Bronchial epithelial cell (primary cell): ENCODE results near the gene FHIT. TPM values are rescaled to one million over a fixed set of nuclear protein-coding genes. Genes with fewer than 3 reads are reported as not detected.

Experiments used
- DNase-seq: peaks from one replicate; pipeline ENCODE4 v3.0.0-alpha.2; 2010; ENCODE audit warnings: low read depth
- FAIRE-seq: peaks from 2 replicates; lab custom pipeline; 2011; peaks lifted over from hg19 to GRCh38; lab: Jason Lieb, UNC
- H3K27me3 ChIP-seq: 2 replicates; pipeline ENCODE4 v1.5.1; 2011; ENCODE audit warnings: low read length; ENCODE audit not compliant: control insufficient read depth, insufficient read depth
- H3K36me3 ChIP-seq: 2 replicates; pipeline ENCODE4 v1.5.1; 2011; ENCODE audit warnings: low read length; ENCODE audit not compliant: control insufficient read depth, insufficient read depth
- H3K4me3 ChIP-seq: 2 replicates; pipeline ENCODE4 v1.5.1; 2011; ENCODE audit warnings: mild to moderate bottlenecking, low read depth, low read length, control low read depth
- total RNA-seq: library from RNA; depleted of rRNA; stranded (reverse); fragments of >200 nt; gene quantifications from 2 replicates; pipeline ENCODE4 v1.2.1, GENCODE V29; 2014
- TF ChIP-seq, protein P1 (sequence below): IDR thresholded peaks from 2 replicates; pipeline ENCODE4 v1.5.1; 2011; ENCODE audit warnings: mild to moderate bottlenecking, moderate library complexity, low read length, control low read depth, inconsistent platforms; ENCODE audit not compliant: insufficient read depth, severe bottlenecking

Gene FHIT
- total RNA-seq, 1 donor from 2014 or later: 1.6 TPM

GRCh38 chr3:60729056-60729455, 522.2 kb downstream of the FHIT start:
- Histone ChIP-seq H3K4me3 (no peak overlapping the region), H3K36me3 (no peaks in the 10 kb centered on the region), H3K27me3 (no peaks in the 10 kb centered on the region)
- DNase-seq (no peak), FAIRE-seq (no peak)
- TF ChIP-seq, protein P1, sequence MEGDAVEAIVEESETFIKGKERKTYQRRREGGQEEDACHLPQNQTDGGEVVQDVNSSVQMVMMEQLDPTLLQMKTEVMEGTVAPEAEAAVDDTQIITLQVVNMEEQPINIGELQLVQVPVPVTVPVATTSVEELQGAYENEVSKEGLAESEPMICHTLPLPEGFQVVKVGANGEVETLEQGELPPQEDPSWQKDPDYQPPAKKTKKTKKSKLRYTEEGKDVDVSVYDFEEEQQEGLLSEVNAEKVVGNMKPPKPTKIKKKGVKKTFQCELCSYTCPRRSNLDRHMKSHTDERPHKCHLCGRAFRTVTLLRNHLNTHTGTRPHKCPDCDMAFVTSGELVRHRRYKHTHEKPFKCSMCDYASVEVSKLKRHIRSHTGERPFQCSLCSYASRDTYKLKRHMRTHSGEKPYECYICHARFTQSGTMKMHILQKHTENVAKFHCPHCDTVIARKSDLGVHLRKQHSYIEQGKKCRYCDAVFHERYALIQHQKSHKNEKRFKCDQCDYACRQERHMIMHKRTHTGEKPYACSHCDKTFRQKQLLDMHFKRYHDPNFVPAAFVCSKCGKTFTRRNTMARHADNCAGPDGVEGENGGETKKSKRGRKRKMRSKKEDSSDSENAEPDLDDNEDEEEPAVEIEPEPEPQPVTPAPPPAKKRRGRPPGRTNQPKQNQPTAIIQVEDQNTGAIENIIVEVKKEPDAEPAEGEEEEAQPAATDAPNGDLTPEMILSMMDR: no peak

GRCh38 chr3:60728006-60728405, 523.2 kb downstream of the FHIT start:
- no peak for DNase-seq
- Histone ChIP-seq H3K36me3 (no peaks in the 10 kb centered on the region), H3K4me3 (no peak overlapping the region), H3K27me3 (no peaks in the 10 kb centered on the region)
- TF ChIP-seq, protein P1: no peak
- no peak for FAIRE-seq

DNA sequence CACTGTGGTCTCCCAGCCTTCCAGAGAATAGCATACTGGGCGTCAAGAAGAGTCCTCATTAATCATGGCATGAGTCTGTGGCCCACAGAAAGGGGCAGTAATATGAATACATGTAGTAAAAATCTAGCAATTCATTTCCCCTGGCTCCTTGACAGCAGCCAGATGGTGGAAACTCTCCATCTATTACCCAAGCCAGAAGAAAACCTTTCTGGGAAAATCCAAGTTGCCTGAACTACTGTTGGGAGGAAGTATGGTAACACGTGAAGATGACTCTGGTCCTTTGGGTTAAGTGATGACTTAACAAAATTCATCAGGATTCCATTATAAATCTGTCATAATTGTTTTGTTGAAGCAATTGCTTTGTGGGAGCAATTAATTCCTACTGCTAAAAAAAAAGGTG, 530.5 kb downstream of the FHIT start:
- Histone ChIP-seq H3K4me3 (no peak overlapping the region), H3K36me3 (no peaks in the 10 kb centered on the region), H3K27me3 (no peaks in the 10 kb centered on the region)
- TF ChIP-seq, protein P1: no peak
- DNase-seq: no peak
- no peak for FAIRE-seq

GRCh38 chr3:60716573-60716972, 534.7 kb downstream of the FHIT start:
- Histone ChIP-seq H3K4me3 (no peak overlapping the region), H3K36me3 (no peaks in the 10 kb centered on the region), H3K27me3 (no peaks in the 10 kb centered on the region)
- FAIRE-seq (no peak), DNase-seq (no peak)
- TF ChIP-seq, protein P1: no peak

GRCh38 chr3:60708191-60708975, 542.9 kb downstream of the FHIT start:
- peak; percentile 37 for DNase-seq
- no peak for FAIRE-seq
- Histone ChIP-seq H3K4me3 (no peak overlapping the region), H3K27me3 (no peaks in the 10 kb centered on the region), H3K36me3 (no peaks in the 10 kb centered on the region)
- TF ChIP-seq, protein P1: no peak
